UCSD-AML1 (cell line): ENCODE data around the gene SULT4A1.

Experiments
- DNase-seq: peaks from one replicate; lab custom pipeline; 2025; ENCODE audit not compliant: unreplicated experiment; lab: John Stamatoyannopoulos, UW

SULT4A1 gene

DNA sequence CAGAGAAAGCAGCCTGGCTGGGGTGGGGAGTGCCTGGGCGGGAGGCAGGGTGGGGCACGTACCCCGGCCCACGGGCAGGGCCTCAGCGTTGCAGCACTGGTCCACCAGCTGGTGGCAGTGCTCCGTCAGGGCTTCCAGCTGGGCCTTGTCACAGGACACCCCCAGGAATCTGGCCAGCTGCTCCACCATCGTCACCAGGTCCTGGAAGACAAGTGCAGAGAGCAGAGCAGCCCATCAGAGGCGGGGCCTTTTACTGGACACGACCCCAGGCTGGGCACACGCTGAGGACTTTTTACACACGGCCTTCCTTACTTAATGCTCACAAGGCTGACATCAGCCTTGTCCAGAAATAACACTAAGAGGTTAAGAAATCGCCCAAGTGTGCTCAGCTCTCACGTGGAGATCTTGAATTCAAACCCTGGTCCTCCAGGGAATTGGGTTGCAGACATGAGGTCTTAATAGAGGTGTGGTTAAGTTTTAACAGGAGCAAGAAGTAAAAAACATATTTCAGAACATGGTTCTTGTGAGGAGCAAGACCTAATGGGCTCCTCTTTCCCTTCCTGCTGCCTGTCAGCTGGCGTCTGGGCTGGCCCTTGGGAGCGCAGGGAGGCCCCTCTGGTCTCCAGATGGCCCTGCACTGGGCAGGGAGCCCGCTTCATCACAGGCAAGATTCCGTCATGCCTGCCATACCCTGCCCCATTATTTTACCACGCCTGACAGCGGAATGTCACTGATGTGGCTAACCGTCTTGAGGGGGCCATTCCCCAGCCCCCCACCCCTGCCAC is 33.1 kb downstream of the SULT4A1 start:
- DNase-seq: no peak

DNA sequence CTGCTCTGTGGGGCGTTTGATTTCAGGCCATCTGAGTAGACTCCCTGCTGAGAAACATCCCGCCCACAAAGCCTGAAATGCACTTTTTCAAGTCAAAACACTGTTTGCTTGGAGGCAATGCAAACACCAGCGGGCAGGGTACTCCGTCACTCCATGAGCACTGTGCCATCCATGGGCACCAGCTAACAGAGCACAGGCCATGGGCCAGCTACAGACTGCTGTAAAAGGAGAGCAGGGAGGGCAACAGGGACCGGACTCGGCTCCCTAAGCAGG is 33.7 kb downstream of the SULT4A1 start:
- DNase-seq: no peak

DNA sequence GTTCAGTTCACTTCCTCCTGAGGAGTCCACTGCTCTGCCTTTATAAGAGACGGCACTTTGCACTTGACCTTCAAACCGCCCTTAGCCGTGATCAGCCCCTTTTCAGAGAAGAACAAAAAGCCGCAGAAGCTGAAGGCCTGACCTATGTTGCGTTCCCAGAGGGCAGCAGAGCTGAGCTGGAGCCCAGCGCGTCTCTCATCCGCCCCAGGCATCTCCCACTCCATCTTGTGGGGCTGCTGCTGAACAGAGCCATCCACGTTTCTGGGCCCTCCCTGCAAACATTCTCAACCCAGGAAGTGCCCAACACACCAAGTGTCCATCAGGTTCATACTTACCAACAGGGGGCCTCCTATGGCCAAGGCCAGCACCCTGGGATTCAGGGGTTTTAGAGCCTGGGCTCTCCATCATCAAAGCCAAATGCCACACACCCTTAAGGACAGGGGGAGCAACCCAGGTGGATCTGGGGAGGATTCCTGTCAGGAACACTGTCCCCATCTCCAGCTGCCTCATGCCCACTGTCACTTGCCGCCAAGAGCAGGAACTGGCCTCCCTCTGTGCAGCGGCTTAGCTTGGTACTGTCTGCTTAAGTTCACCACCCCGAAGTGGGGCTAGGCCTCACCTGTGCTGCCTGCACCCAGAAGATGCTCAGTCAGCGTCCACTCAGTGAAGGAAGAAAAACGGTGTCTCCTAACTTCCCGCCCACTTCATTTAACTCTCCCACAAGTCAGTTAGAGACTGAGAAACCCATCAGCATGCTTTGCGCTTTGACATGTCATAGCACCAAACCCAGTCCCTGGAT is 34.2 kb downstream of the SULT4A1 start:
- DNase-seq: no peak

DNA sequence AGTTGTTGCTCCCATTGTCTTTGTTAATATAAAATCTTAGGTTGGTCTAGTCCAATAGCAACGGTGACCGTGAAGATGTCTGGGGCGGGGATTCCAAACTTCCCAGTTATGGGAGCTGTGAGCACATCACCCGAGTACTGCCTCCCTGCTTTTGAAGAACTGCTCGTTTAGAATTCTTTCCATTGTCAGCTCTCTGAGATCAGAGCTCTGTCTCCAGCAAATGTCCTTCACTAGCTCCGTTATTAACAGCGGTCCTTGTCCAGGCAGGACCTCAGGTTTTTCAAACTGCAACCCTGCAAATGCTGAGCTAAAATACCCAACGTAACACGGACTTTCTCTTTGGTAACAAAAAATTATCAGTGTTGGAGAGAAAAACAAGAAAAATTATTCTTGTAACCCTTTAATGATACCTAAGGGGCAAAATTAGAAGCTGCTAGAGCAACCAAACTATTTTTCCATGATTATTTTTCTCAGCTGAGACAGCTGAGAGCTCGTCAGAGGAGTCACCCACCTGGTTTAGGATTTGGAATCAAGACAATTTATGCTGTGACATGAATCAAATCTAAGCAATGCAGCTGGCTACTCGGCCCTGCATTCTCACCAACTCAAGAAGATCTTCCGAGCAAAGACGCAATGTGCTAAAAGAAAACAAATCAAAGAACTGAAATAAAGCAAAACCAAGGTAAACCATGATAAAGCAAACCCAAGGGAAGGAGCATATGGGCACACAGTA is 35.1 kb downstream of the SULT4A1 start:
- DNase-seq: no peak

DNA sequence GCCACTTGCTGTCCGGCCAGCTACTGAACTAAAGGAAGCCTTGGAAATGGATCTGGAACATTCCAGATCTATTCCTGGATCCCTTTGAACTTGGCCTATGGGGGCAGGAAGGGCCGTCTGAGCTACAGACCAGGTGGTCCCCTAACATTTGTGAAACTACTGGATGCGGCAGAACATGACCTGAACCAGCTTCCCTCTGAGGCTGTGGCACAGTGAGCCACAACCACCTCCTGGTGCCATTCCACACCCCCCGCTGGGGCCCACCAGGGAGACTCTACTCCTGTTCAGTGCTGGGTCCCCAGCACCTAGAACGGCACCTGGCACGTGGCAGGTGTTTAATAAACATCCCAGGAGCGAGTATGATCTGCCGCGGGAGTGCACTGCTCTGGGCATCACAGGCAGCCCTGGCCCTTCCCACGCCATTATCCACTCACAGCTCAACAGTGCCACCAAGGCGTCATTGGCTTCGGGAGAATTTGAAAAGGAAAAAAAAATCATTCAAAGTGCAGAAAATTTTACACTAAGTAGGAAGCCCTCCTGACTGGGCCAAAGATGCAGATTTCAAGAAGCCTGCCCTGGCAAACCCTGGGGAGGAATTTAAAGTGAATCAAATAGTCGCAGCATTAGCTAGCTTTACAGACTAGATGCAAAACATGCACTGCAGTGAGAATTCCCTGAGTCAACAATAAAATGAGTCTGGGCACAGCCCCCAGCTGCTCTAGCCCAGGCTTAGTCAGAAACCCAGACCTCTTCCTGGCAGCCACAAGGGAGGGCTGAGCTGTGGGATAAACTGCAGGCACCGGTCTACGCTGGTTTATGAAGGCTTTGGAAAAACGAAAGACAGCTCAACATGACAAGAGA is 35.9 kb downstream of the SULT4A1 start:
- DNase-seq: no peak

DNA sequence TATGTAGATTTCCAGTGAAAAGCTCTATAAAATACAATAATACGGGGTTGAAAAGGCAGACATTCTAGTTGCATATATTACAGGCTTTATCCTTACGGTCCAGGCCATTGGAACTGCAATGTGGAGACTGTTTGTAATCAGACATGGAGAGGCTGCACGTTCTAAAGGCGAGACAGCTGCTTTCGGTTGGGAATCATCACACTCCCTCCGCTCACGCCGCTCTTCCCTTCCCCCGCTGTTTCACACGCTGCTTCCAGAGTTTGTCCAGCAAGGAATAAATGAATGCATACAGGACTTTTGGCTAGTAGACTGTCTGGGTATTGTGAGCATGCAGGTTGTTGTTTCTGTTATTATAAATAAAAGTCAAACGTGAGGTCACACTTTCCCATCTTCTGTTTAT is 36.7 kb downstream of the SULT4A1 start:
- DNase-seq: no peak

DNA sequence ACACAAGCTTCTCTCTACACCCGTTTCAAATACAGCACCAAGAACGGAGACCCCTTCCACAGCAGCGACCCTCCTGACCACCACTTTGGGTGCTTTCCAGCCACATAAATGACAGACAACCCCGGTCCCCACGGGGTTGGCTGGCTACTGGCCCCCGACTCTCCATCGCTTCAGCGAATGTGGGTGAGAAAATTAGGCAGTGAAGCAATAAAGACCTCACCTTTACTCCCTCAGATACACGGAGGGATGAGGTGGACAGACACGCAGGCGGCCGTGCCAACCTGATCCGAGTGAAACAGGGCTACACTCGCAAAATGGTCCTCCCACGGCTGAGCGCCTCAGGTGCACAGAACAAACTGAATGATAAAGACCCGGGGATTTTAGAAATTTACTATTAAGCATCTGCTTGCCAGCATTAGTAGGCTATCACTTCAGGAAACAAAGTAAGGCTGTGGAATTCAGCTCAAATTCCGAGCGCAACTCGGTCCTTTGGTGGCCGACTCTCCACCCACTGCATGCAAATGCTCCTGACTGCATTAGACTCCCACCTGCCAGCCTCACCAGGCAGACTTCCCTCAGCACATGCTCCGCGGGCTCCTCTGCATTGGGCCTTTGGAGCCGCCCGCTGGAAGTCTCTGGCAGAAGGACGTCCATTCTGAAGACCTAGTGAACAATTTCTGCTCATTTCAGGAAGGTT is 37.4 kb downstream of the SULT4A1 start:
- no peak for DNase-seq

DNA sequence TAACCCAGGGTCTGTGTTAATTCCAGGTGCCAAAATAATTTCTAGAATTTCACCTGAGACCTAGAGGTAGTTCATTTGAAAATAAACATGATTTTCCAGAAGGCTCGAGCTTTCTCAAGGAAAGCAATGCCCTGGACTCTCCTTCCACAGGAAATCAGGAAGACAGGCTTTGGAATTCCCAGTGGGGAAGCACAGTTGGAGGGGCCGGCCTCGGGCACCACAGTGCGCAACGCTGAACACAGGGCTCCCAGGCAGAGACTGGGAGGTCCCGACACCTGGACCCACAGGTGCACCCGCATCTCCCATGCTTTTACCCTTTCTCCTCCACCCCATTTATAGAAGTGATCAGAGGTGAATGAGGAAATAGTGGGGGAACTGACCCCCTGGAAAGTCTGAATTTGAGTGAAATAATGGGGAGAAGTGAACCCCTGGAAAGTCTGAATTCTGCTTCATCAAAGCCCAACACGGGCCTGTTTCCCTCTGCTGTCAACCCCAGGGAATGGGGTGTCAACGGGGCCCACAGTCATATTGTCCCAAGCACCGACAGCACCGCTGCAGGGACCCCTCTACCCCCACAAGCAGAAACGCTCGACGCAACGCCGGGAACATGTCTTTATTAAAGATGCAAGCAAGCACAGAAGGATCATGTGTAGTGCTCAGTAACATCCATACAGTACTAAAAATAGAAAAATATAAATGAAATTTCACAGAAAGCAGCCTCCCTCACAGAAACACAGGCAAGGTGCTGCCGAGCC is 38.2 kb downstream of the SULT4A1 start:
- no peak for DNase-seq

DNA sequence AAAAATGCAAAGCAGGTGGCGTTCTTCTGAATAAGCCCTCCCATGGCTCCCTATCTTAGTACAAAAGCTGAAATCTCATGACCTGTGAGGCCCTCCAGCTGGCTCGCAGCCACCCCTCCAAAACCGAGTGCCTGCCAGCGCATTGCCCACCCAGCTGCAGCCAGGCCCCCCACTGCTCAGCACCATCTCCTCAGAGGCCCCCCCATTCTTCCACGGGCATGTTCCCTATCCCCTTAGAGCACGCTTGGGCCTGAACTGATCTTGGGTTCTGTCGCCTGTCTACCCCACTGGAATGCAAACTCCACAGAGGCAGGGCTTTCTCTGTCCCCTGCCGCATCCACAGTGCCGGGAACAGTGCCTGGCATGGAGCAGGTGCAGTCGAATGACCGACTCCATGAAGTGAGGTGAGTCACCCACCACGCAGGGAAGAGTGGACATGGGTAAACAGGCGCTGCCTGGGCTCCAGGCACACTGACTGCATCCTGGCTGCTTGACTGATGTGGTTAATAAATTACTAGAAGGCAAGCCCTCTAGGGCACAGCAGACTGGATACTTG is 38.9 kb downstream of the SULT4A1 start:
- no peak for DNase-seq

DNA sequence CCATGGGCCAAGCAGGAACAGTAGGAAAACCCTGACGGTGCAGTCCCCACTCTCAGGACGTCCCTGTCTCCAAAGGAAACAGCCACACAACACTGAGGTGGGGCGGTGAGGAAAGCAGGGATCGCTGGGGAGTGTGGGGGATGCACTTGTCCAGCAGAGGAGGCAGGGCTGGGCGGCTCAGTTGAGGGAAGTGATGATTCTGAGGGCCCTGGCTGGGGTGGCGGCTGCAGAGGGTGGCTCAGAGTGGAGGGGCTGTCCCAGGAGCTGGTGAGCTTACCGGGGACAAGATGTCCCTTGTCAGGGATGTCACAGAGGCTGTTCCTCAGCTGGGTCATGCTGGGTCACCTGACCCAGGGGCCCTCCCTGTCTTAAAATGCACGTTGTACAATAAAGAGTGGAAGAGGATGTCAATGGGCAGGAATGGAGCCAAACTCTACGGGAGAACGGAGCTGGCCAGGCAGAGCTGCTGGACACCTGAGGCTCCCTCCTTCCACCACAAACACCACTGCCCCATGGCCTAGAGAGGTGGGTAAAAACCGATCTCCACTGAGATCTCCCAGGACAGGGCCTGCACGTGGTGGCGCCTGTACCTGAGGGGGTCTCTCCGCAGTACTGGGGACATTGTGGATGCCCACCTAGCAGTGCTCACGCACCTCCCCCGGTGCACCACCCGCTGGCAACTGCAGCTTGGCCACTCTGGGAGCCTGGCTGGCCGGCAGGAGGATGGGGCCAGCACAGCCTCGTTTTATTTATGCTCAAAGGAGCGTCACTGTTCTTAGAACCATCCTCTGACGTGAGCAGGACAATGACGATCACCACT is 40.5 kb downstream of the SULT4A1 start:
- DNase-seq: no peak

DNA sequence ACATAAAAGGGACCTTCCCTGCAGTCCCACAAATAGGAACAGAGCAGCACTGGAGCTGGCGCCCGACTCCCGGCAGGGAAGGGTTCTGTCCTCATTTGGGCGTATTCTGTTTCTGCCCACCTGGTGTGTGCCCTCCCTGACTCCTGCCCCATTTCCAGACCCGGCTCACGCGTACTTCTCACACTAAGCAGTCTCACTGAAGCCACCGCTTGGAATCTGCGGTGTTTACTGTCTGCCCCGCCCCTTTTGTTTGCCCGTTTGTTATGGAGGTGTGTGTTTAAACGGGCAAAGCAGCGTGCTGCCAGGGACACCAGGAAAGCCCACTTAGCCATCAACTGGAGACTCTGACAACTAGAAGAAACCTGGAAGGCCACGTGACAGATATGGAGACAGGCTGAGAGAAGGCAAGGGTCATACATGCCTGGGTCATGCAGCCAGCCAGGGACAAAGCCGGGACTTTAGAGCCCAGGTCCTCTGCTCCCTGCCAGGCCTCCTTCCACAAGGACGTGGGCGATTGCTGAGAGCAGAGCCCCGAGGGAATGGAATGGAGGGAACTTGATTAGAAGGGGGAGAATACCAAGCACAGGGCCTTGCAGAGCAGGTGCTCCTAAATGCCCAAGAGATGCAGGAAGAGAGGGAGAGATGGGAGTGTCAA is 41.5 kb downstream of the SULT4A1 start:
- DNase-seq: no peak

DNA sequence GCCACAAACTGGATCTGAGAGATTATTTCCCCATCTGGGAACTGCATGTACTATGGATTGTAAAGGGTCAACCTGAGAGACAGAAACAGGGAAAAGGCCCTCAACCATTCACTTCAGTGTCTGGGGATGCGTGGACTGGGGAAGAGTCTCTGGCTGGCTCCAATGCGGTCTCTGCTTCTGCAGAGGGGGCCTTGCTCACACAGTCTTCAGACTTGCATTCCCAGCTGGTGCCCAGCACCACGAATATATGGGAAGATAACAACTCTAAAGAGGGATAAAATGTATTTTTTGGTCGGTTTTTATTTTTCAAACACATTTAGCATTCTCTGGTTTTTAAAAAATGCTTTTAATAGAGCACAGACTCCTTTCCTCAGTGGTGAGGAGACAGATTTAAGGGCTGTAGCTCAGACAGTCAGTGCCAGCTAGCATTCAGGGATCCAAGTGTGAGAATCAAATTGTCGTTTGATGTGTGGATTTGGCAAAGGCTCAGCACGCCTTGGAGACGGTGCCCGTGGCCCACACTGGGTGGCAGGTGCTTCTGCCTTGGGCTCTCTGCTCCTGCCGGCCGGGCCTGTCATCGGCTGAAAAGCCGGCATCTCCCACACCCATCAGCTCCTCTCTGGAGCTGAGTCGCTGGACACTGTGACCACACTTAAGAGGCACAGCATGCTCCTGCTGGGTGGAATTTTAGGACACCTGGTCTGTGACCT is 42.2 kb downstream of the SULT4A1 start:
- DNase-seq: no peak

DNA sequence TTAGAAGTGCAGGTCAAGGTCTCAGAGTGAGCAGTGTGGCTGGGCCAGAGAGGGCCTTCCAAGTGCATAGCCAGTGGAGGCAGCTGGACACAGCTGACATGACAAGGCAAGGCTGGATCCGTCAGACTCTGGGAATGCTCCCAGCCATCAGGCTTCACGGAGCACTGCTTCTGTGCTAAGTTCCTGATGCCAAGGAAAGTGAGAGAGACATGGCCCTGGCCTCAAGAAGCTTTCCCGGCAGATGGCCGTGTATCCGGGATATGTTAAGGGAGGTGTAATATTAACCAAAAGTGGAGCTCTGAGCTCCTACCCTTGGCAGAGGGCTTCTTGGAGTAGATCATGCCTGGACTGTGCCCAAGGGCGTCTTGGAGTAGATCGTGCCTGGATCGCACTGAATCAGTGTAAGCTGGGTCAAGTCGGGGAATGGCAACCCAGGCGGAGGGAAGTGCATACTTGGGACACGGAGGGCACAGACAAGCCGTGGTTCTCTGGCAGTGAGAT is 42.8 kb downstream of the SULT4A1 start:
- DNase-seq: no peak

DNA sequence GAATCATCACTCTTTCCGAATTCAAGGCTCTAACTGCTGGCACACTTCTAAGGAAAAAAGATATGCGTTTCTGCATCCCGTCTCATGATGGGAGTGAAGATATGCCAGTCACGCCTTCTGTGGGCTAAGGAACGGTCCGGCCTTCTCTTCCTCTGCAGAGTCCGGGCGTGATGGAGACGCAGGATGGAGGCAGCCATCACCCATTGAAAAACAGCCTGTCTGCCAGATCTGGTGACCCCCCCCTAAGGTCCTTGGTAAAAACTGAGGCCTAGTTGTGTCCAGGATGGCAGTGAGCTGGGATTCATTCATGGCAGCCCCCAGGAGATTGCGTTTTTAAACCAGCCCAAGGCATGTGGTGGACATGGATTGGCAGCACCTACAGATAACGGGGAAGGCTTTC is 43.3 kb downstream of the SULT4A1 start:
- DNase-seq: no peak

DNA sequence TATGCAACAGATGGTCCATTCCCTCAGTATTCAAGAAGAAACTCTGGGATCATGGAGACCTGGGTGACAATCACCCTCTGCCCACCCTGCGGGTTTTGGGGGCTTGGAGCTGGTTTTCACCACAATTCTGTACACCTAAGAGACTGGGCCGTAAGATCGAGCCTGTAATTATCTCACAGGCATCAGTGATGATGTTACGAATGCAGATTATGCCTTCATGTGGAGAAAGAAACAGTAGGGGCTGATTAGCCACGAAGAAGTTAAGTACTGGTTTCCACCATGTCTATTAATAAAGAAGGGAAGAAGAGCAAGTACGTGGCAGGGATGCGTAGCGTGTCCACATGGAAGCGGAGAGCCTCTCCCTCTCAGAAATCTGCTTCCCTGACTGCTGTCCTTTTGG is 44.9 kb downstream of the SULT4A1 start:
- DNase-seq: no peak

DNA sequence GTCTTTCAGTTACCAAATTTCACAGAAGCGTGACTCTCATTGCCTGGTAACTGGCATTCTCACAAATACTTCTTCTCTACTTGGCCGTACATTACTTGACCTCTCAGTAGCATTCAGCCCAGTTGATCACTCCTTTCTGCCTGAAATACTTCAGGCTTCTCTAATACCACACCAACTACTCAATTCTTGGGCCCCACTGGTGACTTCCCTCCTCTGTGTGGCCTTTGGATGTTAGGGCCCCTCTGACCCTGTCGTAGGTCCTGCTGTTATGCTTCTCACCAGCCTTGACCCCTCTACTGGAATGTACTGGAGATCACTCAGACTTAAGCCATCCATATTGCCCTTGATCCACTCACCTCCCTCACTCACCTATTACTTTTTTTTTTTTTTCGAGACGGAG is 48.0 kb downstream of the SULT4A1 start:
- DNase-seq: no peak

DNA sequence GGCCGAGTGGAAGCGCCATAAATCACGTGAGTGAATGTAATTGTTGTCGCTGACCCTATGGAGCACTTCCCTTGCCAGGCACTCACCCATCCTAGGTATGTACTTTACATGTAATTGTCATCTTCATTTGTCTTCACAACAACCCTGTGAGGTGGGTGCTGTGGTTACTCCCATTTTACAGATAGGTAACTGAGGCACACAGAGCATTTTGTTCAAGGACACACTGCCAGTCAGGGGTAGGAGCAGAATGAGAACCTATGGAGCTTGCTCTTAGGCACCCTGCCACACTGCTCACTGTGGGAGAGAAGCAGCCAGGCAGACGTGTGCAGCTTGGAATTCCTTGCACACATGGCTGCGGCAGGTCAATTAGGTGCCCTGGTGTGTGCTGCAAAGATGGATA is 49.4 kb downstream of the SULT4A1 start:
- DNase-seq: no peak
